GM23338 (cell line): ENCODE results near the gene TTLL8. TPM values are rescaled to one million over a fixed set of nuclear protein-coding genes. Genes with fewer than 3 reads are reported as not detected.

Source experiments
- ATAC-seq: fragments of 200-7000 bp; cut with Tn5 transposase; 3 replicates; pipeline ENCODE4 v1.9.1; 2020
- DNase-seq: peaks from one replicate; pipeline ENCODE4 v3.0.0-alpha.2; 2015; ENCODE audit warnings: low spot score
- H2AFZ ChIP-seq: fragments of 200-600 bp; sonication (generic); 2 replicates; pipeline ENCODE4 v1.8.0; 2016; ENCODE audit warnings: antibody characterized with exemption, mild to moderate bottlenecking, moderate library complexity
- H3F3A ChIP-seq: fragments of 200-600 bp; sonication (generic); replicated peaks from 2 replicates; pipeline ENCODE4 v1.8.0; 2017; ENCODE audit warnings: antibody characterized with exemption, mixed run types, low read depth
- H3K27ac ChIP-seq: fragments of 200-600 bp; sonication (generic); 2 replicates; pipeline ENCODE4 v1.6.1; 2016; ENCODE audit warnings: low read depth
- H3K27me3 ChIP-seq: fragments of 200-600 bp; sonication (generic); 2 replicates; pipeline ENCODE4 v1.8.0; 2016; ENCODE audit warnings: mild to moderate bottlenecking, mixed run types, moderate library complexity; ENCODE audit not compliant: insufficient read depth
- H3K36me3 ChIP-seq: fragments of 200-600 bp; sonication (generic); 2 replicates; pipeline ENCODE4 v1.8.0; 2016; ENCODE audit warnings: mild to moderate bottlenecking; ENCODE audit not compliant: insufficient read depth
- H3K4me1 ChIP-seq: fragments of 200-600 bp; sonication (generic); 2 replicates; pipeline ENCODE4 v1.8.0; 2016; ENCODE audit warnings: mild to moderate bottlenecking, moderate library complexity; ENCODE audit not compliant: insufficient read depth
- H3K4me2 ChIP-seq: fragments of 200-600 bp; sonication (generic); 2 replicates; pipeline ENCODE4 v1.7.1; 2017; ENCODE audit warnings: mixed run types
- H3K4me3 ChIP-seq: fragments of 200-600 bp; sonication (generic); 2 replicates; pipeline ENCODE4 v1.6.1; 2016; ENCODE audit warnings: mixed run types
- H3K79me2 ChIP-seq: fragments of 200-600 bp; sonication (generic); replicated peaks from 2 replicates; pipeline ENCODE4 v1.8.0; 2017; ENCODE audit warnings: mild to moderate bottlenecking; ENCODE audit not compliant: insufficient read depth
- H3K9me2 ChIP-seq: fragments of 200-600 bp; sonication (generic); 2 replicates; pipeline ENCODE4 v1.8.0; 2017; ENCODE audit not compliant: insufficient read depth
- H4K20me1 ChIP-seq: fragments of 200-600 bp; sonication (generic); replicated peaks from 2 replicates; pipeline ENCODE4 v1.8.0; 2017; ENCODE audit warnings: mild to moderate bottlenecking; ENCODE audit not compliant: insufficient read depth
- H3K27ac Mint-ChIP-seq: 2 replicates; pipeline ENCODE4 v1.8.0; 2020; ENCODE audit warnings: inconsistent platforms, mild to moderate bottlenecking, moderate library complexity, mixed read lengths
- H3K27me3 Mint-ChIP-seq: 3 replicates; pipeline ENCODE4 v1.8.0; 2022; ENCODE audit warnings: low read depth, mild to moderate bottlenecking, moderate library complexity, mixed read lengths, inconsistent platforms; ENCODE audit not compliant: insufficient read depth, poor library complexity
- H3K36me3 Mint-ChIP-seq: 3 replicates; pipeline ENCODE4 v1.8.0; 2021; ENCODE audit warnings: low read depth, mild to moderate bottlenecking, inconsistent platforms, moderate library complexity, mixed read lengths
- H3K4me1 Mint-ChIP-seq: 3 replicates; pipeline ENCODE4 v1.8.0; 2020; ENCODE audit warnings: mild to moderate bottlenecking, inconsistent platforms, mixed read lengths
- H3K4me3 Mint-ChIP-seq: 3 replicates; pipeline ENCODE4 v1.8.0; 2021; ENCODE audit warnings: moderate library complexity, mild to moderate bottlenecking, inconsistent platforms, mixed read lengths
- H3K9me3 Mint-ChIP-seq: 3 replicates; pipeline ENCODE4 v1.8.0; 2020; ENCODE audit warnings: moderate library complexity, mild to moderate bottlenecking, inconsistent platforms, mixed read lengths
- CREB1 ChIP-seq: fragments of 250-450 bp; sonication (Bioruptor Pico); IDR thresholded peaks from 2 replicates; pipeline ENCODE4 v1.5.0; 2020; ENCODE audit warnings: low read depth, mild to moderate bottlenecking, moderate library complexity
- CTCF ChIP-seq, 2 experiments: fragments of 200-600 bp in 1 of 2; sonication (generic) in 1 of 2; conservative IDR thresholded peaks; 2 replicates each; pipeline versions ENCODE4 v1.5.1 to v1.6.1; 2016 to 2017; ENCODE audit warnings: antibody characterized with exemption in 2 of 2, low read depth in 2 of 2, mild to moderate bottlenecking in 2 of 2, moderate library complexity in 1 of 2
- ETS1 ChIP-seq: IDR thresholded peaks from 2 replicates; pipeline ENCODE4 v1.6.1; 2016; ENCODE audit warnings: antibody characterized with exemption
- EZH2 ChIP-seq: fragments of 200-600 bp; sonication (generic); IDR thresholded peaks from one replicate; pipeline ENCODE4 v1.8.0; 2017; ENCODE audit warnings: antibody characterized with exemption, mild to moderate bottlenecking, low read depth; ENCODE audit not compliant: unreplicated experiment
- EZH2phosphoT487 ChIP-seq: fragments of 200-600 bp; sonication (generic); IDR thresholded peaks from one replicate; pipeline ENCODE4 v1.8.1; 2018; ENCODE audit warnings: antibody characterized with exemption; ENCODE audit not compliant: unreplicated experiment
- JUNB ChIP-seq: IDR thresholded peaks from one replicate; pipeline ENCODE4 v1.6.1; 2016; ENCODE audit warnings: antibody characterized with exemption; ENCODE audit not compliant: unreplicated experiment
- NANOG ChIP-seq: IDR thresholded peaks from 2 replicates; pipeline ENCODE4 v1.6.1; 2016; ENCODE audit warnings: antibody characterized with exemption, borderline replicate concordance
- POLR2AphosphoS5 ChIP-seq: IDR thresholded peaks from 2 replicates; pipeline ENCODE4 v1.6.1; 2016; ENCODE audit warnings: antibody characterized with exemption, low read depth
- REST ChIP-seq: IDR thresholded peaks from one replicate; pipeline ENCODE4 v1.6.1; 2018; ENCODE audit warnings: antibody characterized with exemption; ENCODE audit not compliant: unreplicated experiment
- STAT1 ChIP-seq: IDR thresholded peaks from one replicate; pipeline ENCODE4 v1.6.1; 2016; ENCODE audit warnings: antibody characterized with exemption; ENCODE audit not compliant: unreplicated experiment
- ZNF114 ChIP-seq: fragments of 250-450 bp; sonication (Bioruptor Pico); IDR thresholded peaks from 2 replicates; pipeline ENCODE4 v1.5.0; 2020; ENCODE audit warnings: mild to moderate bottlenecking, moderate library complexity
- ZNF331 ChIP-seq: fragments of 250-450 bp; sonication (Bioruptor Pico); IDR thresholded peaks from 2 replicates; pipeline ENCODE4 v1.5.0; 2020; ENCODE audit warnings: low read depth, mild to moderate bottlenecking, moderate library complexity
- polyA plus RNA-seq: library from polyadenylated mRNA; unstranded; fragments of >200 nt; fragmentation: Nextera tagmentation; extraction: Ambion mirVana; gene quantifications from 2 replicates; pipeline ENCODE4 v1.2.1, GENCODE V29; 2016
- total RNA-seq: library from RNA; depleted of rRNA; stranded (reverse); fragments of >200 nt; shearing (Covaris generic); gene quantifications from 2 replicates; pipeline ENCODE4 v1.2.3, GENCODE V29; 2014

The TTLL8 gene
- total and polyA plus RNA-seq, 2 experiments from 2014 or later = not detected

GRCh38 chr22:49995361-49996118 is 62.6 kb downstream of the TTLL8 start (continued):
- TF ChIP-seq POLR2AphosphoS5 (no peak), EZH2phosphoT487 (no peak), NANOG (no peak), ZNF114 (CRISPR knock-in tag) (no peak), CTCF (conservative IDR thresholded peaks at IDR 0.05; ENCODE audit: low read depth in 2 of 2) (no peak), STAT1 (no peak), JUNB (no peak), ETS1 (no peak), ZNF331 (CRISPR knock-in tag) (no peak), CREB1 (no peak)

GRCh38 chr22:49995041-49995360 is 63.1 kb downstream of the TTLL8 start:
- 0 out of 2 replicates have a peak, but pooled peaks cover 3% of the 10 kb centered on the region for H3F3A ChIP-seq
- TF ChIP-seq EZH2 (no peak), CTCF (conservative IDR thresholded peaks at IDR 0.05; ENCODE audit: low read depth in 2 of 2) (no peak), POLR2AphosphoS5 (no peak), REST (no peak)
- no peak overlapping the region for H3K27ac Mint-ChIP-seq
- H3K4me1 ChIP-seq = no peaks in the 10 kb centered on the region; the same call in 1 of the 2 replicates
- no peak overlapping the region for H3K4me3 Mint-ChIP-seq
- H3K4me3 ChIP-seq = no peak overlapping the region
- ATAC-seq (no peak), DNase-seq (no peak)
- peaks cover 16% of the 10 kb centered on the region for H3K27me3 Mint-ChIP-seq
- no peaks in the 10 kb centered on the region for H3K9me2 ChIP-seq
- peaks cover 4% of the 10 kb centered on the region for H3K27me3 ChIP-seq
- H3K36me3 Mint-ChIP-seq = peaks cover 3% of the 10 kb centered on the region; the same call in 2 of the 3 replicates
- H3K36me3 ChIP-seq = no peaks in the 10 kb centered on the region
- peaks cover 17% of the 10 kb centered on the region for H3K9me3 Mint-ChIP-seq
- H3K4me2 ChIP-seq = no peak overlapping the region
- H3K27ac ChIP-seq = no peak overlapping the region
- peaks cover 13% of the 10 kb centered on the region for H3K4me1 Mint-ChIP-seq
- no peak overlapping the region for H2AFZ ChIP-seq
- no peaks in the 10 kb centered on the region for H3K79me2 ChIP-seq
- H4K20me1 ChIP-seq = no peaks in the 10 kb centered on the region
